ENCODE measurements around the gene CFP.

Gene CFP

DNA sequence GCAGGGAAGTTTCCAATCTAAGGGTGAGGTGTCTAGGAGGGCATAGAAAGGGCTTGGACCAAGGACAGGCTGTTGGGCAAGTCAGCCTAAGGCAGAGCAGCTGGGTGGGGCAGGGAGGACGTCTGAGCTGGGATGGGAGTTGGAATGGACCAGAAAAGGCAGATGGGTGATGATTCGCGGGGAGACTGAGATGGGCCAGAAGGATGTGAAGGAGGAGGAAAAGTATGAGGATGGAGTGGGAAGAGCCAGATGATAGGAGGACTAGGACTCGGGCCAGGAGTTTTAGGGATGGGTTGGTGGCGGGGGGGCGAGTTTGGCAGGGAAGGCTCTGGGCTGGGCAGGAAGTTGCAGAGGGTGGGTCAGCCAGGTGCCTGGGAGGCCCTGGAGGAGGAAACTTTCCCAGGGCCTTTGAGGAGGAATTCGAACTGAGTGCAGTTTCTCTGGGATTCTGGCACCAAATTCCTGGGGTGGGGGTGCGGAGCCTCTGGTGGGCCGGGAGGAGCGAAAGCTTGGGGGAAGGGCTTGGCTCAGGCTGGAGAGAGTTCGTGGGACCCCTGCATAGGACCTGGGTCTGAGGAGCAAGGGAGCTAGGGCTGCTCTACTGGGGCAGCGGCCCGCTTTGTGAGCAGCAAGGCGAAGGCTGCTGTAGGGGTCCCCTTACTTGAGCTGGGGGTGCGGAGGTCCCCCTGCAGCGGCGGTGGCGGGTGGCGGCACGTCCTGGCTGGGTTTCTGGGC is 56.2 kb downstream of the CFP start:
- TF ChIP-seq, protein P1, sequence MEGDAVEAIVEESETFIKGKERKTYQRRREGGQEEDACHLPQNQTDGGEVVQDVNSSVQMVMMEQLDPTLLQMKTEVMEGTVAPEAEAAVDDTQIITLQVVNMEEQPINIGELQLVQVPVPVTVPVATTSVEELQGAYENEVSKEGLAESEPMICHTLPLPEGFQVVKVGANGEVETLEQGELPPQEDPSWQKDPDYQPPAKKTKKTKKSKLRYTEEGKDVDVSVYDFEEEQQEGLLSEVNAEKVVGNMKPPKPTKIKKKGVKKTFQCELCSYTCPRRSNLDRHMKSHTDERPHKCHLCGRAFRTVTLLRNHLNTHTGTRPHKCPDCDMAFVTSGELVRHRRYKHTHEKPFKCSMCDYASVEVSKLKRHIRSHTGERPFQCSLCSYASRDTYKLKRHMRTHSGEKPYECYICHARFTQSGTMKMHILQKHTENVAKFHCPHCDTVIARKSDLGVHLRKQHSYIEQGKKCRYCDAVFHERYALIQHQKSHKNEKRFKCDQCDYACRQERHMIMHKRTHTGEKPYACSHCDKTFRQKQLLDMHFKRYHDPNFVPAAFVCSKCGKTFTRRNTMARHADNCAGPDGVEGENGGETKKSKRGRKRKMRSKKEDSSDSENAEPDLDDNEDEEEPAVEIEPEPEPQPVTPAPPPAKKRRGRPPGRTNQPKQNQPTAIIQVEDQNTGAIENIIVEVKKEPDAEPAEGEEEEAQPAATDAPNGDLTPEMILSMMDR (IDR thresholded peaks at IDR 0.05; ENCODE audit: low read depth, low read length): no peak
- peak overlapping the region; percentile 30; the same call in 1 of the 2 replicates for H3K4me3 ChIP-seq (ENCODE audit: low read depth, low read length)
